Measurements from ENCODE around the gene GNPTAB. TPM values are rescaled to one million over a fixed set of nuclear protein-coding genes. Genes with fewer than 3 reads are reported as not detected.

Gene GNPTAB
- total RNA-seq (2021; fragmentation: NEBNext Ultra II Directional; extraction: Animal tissue kit (Norgen Biotek cat#: 25700)) (51.3 and 54.6 TPM in 2 replicates), polyA plus RNA-seq (2011; rRNA removed) (14.3 and 21.5 TPM in 2 replicates), polyA minus RNA-seq (2011; rRNA and poly(A)+ RNA removed) (76.7 and 97.7 TPM in 2 replicates)
- polyA plus RNA-seq (2011; cell fraction: cytosol; rRNA removed) = 24.0 TPM
- polyA plus RNA-seq (2011; cell fraction: nucleus; rRNA removed) = 21.3 TPM
- polyA plus RNA-seq (2012, experiment 1 of 2) = 22.9 to 45.7 TPM (median 29.2 TPM) in 4 replicates
- 2.5 TPM for polyA plus RNA-seq (2012, experiment 2 of 2)
- 32.0 TPM for polyA plus RNA-seq (2013, experiment 1 of 2)
- 34.8 TPM for polyA plus RNA-seq (2013, experiment 2 of 2)
- polyA minus RNA-seq (2011; cell fraction: cytosol; rRNA and poly(A)+ RNA removed) = 23.4 TPM
- 65.5 TPM for polyA minus RNA-seq (2011; cell fraction: nucleus; rRNA and poly(A)+ RNA removed)
- long read RNA-seq, experiment 1, full-length matches to known transcripts = 5 of 57 reads
- long read RNA-seq, experiment 1, partial matches to known transcripts = 47 of 57 reads
- long read RNA-seq, experiment 1, other reads (novel, unspliced or antisense) = 5 of 57 reads
- long read RNA-seq, experiment 2, partial matches to known transcripts = 1 of 1 reads
- long read RNA-seq, experiment 2, other reads (novel, unspliced or antisense) = 0 of 1 reads

GRCh38 chr12:101830367-101831325 is at the start of gene GNPTAB:
Gene GNPTAB (minus strand): TSS chr12:101830959. CDS start chr12:101830675, 284 bp downstream.
- peak within 1 kb of the TSS; percentile 99 for H2AFZ ChIP-seq (ENCODE audit: low read length)
- peak within 1 kb of the TSS; percentile 35; the same call in 1 of the 2 replicates for H2BK15ac ChIP-seq (ENCODE audit: low read length)
- no peak within 1 kb of the TSS for H3K56ac ChIP-seq (replicated peaks; ENCODE audit: insufficient read length, low read depth, low read length)
- peaks cover 6% of the 10 kb centered on the region for H3K23me2 ChIP-seq (ENCODE audit: low read depth, low read length)
- WGBS, 2 experiments (ENCODE audit: extremely low coverage in 1 of 2, insufficient coverage in 1 of 2, insufficient read length in 1 of 2, insufficient replicate concordance in 2 of 2, low coverage in 1 of 2, low lambda C conversion rate in 2 of 2, missing lambda C conversion rate in 1 of 2) = 3% methylated on average over 51 of the region's 96 CpGs; no CpG with 5 or more reads in 1 of the 2 experiments
- H3K4ac ChIP-seq (replicated peaks; ENCODE audit: insufficient read length, low read depth, low read length) = no peak within 1 kb of the TSS
- ChIA-PET CTCF (ENCODE audit: partially characterized antibody) (interaction anchor here (0.6 to 12.7 kb wide), 28 partner anchors 9 to 483 kb away, joined by 3 to 190 read pairs (median 5); no protein-coding TSS in a partner anchor), POLR2A (ENCODE audit: partially characterized antibody) (interaction anchor here (0.8 to 1.3 kb wide), 3 partner anchors 14 to 413 kb away, joined by 3 read pairs; no protein-coding TSS in a partner anchor)
- H3K27ac ChIP-seq (ENCODE audit: low read depth, low read length) = no peak within 1 kb of the TSS; the same call in 1 of the 2 replicates
- peak within 1 kb of the TSS; percentile 12 for H4K5ac ChIP-seq (ENCODE audit: insufficient read length, low read depth, low read length)
- H3K79me1 ChIP-seq (ENCODE audit: low read depth, low read length) = no peaks in the 10 kb centered on the region
- H3K4me2 ChIP-seq (ENCODE audit: insufficient read depth in 1 of 2, low read depth in 2 of 2, low read length in 2 of 2) = peak within 1 kb of the TSS; percentile 59 to 73
- no peak within 1 kb of the TSS for H2AK5ac ChIP-seq (ENCODE audit: low read depth, low read length)
- H3K36me3 ChIP-seq (ENCODE audit: control insufficient read depth in 2 of 4, insufficient read depth in 4 of 4, low read length in 3 of 4) = no peaks in the 10 kb centered on the region; a peak in 1 of 8 replicates
- H3K9me3 ChIP-seq (ENCODE audit: insufficient read depth in 2 of 2, low read depth in 1 of 2, low read length in 1 of 2) = no peaks in the 10 kb centered on the region
- H3K4me3 ChIP-seq (ENCODE audit: extremely low read depth in 1 of 4, insufficient read depth in 2 of 4, low read depth in 3 of 4, low read length in 4 of 4) = peak within 1 kb of the TSS; percentile 83 to 96 (median 90)
- no peak within 1 kb of the TSS for H2BK120ac ChIP-seq (replicated peaks; ENCODE audit: low read depth, low read length)
- DNase-seq (ENCODE audit: low read depth in 1 of 2, low spot score in 2 of 2) (peak; percentile 76 to 95), FAIRE-seq (no peak)
- no peak within 1 kb of the TSS for H4K91ac ChIP-seq (replicated peaks; ENCODE audit: insufficient read length, low read length)
- H3K14ac ChIP-seq (ENCODE audit: insufficient read length) = no peak within 1 kb of the TSS
- peak within 1 kb of the TSS; percentile 61 to 86 (median 69) for H3K9ac ChIP-seq (replicated peaks in 1 of 4; ENCODE audit: extremely low read depth in 1 of 4, low read depth in 3 of 4, low read length in 3 of 4)
- H3K79me2 ChIP-seq (ENCODE audit: control insufficient read depth in 1 of 2, insufficient read depth in 2 of 2, low read length in 2 of 2) = peaks cover 3 to 46% of the 10 kb centered on the region in 2 experiments; a peak in 3 of 4 replicates
- H4K8ac ChIP-seq (ENCODE audit: extremely low read depth, insufficient read depth, low read length) = peak within 1 kb of the TSS; percentile 89
- no peak within 1 kb of the TSS for H3K23ac ChIP-seq (ENCODE audit: insufficient read length)
- no peak within 1 kb of the TSS for H2BK20ac ChIP-seq (ENCODE audit: low read length)
- peak within 1 kb of the TSS; percentile 95 for H3K18ac ChIP-seq (ENCODE audit: extremely low read depth, low read length)
- H2BK12ac ChIP-seq (ENCODE audit: low read depth, low read length) = no peak within 1 kb of the TSS
- H3K4me1 ChIP-seq (replicated peaks in 1 of 4; ENCODE audit: control insufficient read depth in 3 of 4, insufficient read depth in 4 of 4, low read length in 3 of 4) = peaks cover 0 to 17% (median 5%) of the 10 kb centered on the region in 4 experiments; a peak in 3 of 7 replicates
- peak within 1 kb of the TSS; percentile 78; the same call in 1 of the 2 replicates for H2BK5ac ChIP-seq (ENCODE audit: low read depth, low read length)
- H3K27me3 ChIP-seq (replicated peaks in 1 of 4; ENCODE audit: control insufficient read depth in 3 of 4, extremely low read depth in 1 of 4, insufficient read depth in 3 of 4, low read length in 3 of 4) = no peaks in the 10 kb centered on the region
- peaks cover 0 to 1% of the 10 kb centered on the region in 2 experiments for H4K20me1 ChIP-seq (replicated peaks in 1 of 2; ENCODE audit: control insufficient read depth in 1 of 2, insufficient read depth in 2 of 2, low read length in 2 of 2)
- TF ChIP-seq RBBP5 (IDR thresholded peaks at IDR 0.05; ENCODE audit: borderline replicate concordance, low read depth, low read length) = peak; percentile 94
- no peak for TF ChIP-seq SIX5 (IDR thresholded peaks at IDR 0.05; ENCODE audit: low read depth, low read length)
- peak; percentile 74 for TF ChIP-seq TAF1 (IDR thresholded peaks at IDR 0.05; ENCODE audit: low read depth, low read length)
- peak; percentile 59 to 63 for TF ChIP-seq RAD21 (IDR thresholded peaks at IDR 0.05 in 1 of 2, conservative IDR thresholded peaks at IDR 0.05 in 1 of 2; ENCODE audit: low read depth in 2 of 2, low read length in 2 of 2)
- no peak for TF ChIP-seq JUND (IDR thresholded peaks at IDR 0.05; ENCODE audit: low read length)
- peak; percentile 55; the same call in 1 of the 2 replicates for TF ChIP-seq PHF8 (conservative IDR thresholded peaks at IDR 0.05; ENCODE audit: low read depth, low read length)
- TF ChIP-seq NANOG (IDR thresholded peaks at IDR 0.05; ENCODE audit: insufficient read depth, low read depth, low read length, poor library complexity, severe bottlenecking) = no peak
